GM23338 (cell line): ENCODE data around the gene ACAN. TPM values are rescaled to one million over a fixed set of nuclear protein-coding genes. Genes with fewer than 3 reads are reported as not detected.
A peak's percentile ranks its signal among the peaks of the same experiment; 100 is the strongest.

ENCODE experiments used
- ATAC-seq: fragments of 200-7000 bp; cut with Tn5 transposase; 3 replicates; pipeline ENCODE4 v1.9.1; 2020
- DNase-seq: peaks from one replicate; pipeline ENCODE4 v3.0.0-alpha.2; 2015; ENCODE audit warnings: low spot score
- H2AFZ ChIP-seq: fragments of 200-600 bp; sonication (generic); 2 replicates; pipeline ENCODE4 v1.8.0; 2016; ENCODE audit warnings: antibody characterized with exemption, mild to moderate bottlenecking, moderate library complexity
- H3F3A ChIP-seq: fragments of 200-600 bp; sonication (generic); replicated peaks from 2 replicates; pipeline ENCODE4 v1.8.0; 2017; ENCODE audit warnings: antibody characterized with exemption, mixed run types, low read depth
- H3K27ac ChIP-seq: fragments of 200-600 bp; sonication (generic); 2 replicates; pipeline ENCODE4 v1.6.1; 2016; ENCODE audit warnings: low read depth
- H3K27me3 ChIP-seq: fragments of 200-600 bp; sonication (generic); 2 replicates; pipeline ENCODE4 v1.8.0; 2016; ENCODE audit warnings: mild to moderate bottlenecking, mixed run types, moderate library complexity; ENCODE audit not compliant: insufficient read depth
- H3K36me3 ChIP-seq: fragments of 200-600 bp; sonication (generic); 2 replicates; pipeline ENCODE4 v1.8.0; 2016; ENCODE audit warnings: mild to moderate bottlenecking; ENCODE audit not compliant: insufficient read depth
- H3K4me1 ChIP-seq: fragments of 200-600 bp; sonication (generic); 2 replicates; pipeline ENCODE4 v1.8.0; 2016; ENCODE audit warnings: mild to moderate bottlenecking, moderate library complexity; ENCODE audit not compliant: insufficient read depth
- H3K4me2 ChIP-seq: fragments of 200-600 bp; sonication (generic); 2 replicates; pipeline ENCODE4 v1.7.1; 2017; ENCODE audit warnings: mixed run types
- H3K4me3 ChIP-seq: fragments of 200-600 bp; sonication (generic); 2 replicates; pipeline ENCODE4 v1.6.1; 2016; ENCODE audit warnings: mixed run types
- H3K79me2 ChIP-seq: fragments of 200-600 bp; sonication (generic); replicated peaks from 2 replicates; pipeline ENCODE4 v1.8.0; 2017; ENCODE audit warnings: mild to moderate bottlenecking; ENCODE audit not compliant: insufficient read depth
- H3K9me2 ChIP-seq: fragments of 200-600 bp; sonication (generic); 2 replicates; pipeline ENCODE4 v1.8.0; 2017; ENCODE audit not compliant: insufficient read depth
- H4K20me1 ChIP-seq: fragments of 200-600 bp; sonication (generic); replicated peaks from 2 replicates; pipeline ENCODE4 v1.8.0; 2017; ENCODE audit warnings: mild to moderate bottlenecking; ENCODE audit not compliant: insufficient read depth
- H3K27ac Mint-ChIP-seq: 2 replicates; pipeline ENCODE4 v1.8.0; 2020; ENCODE audit warnings: inconsistent platforms, mild to moderate bottlenecking, moderate library complexity, mixed read lengths
- H3K27me3 Mint-ChIP-seq: 3 replicates; pipeline ENCODE4 v1.8.0; 2022; ENCODE audit warnings: low read depth, mild to moderate bottlenecking, moderate library complexity, mixed read lengths, inconsistent platforms; ENCODE audit not compliant: insufficient read depth, poor library complexity
- H3K36me3 Mint-ChIP-seq: 3 replicates; pipeline ENCODE4 v1.8.0; 2021; ENCODE audit warnings: low read depth, mild to moderate bottlenecking, inconsistent platforms, moderate library complexity, mixed read lengths
- H3K4me1 Mint-ChIP-seq: 3 replicates; pipeline ENCODE4 v1.8.0; 2020; ENCODE audit warnings: mild to moderate bottlenecking, inconsistent platforms, mixed read lengths
- H3K4me3 Mint-ChIP-seq: 3 replicates; pipeline ENCODE4 v1.8.0; 2021; ENCODE audit warnings: moderate library complexity, mild to moderate bottlenecking, inconsistent platforms, mixed read lengths
- H3K9me3 Mint-ChIP-seq: 3 replicates; pipeline ENCODE4 v1.8.0; 2020; ENCODE audit warnings: moderate library complexity, mild to moderate bottlenecking, inconsistent platforms, mixed read lengths
- CTCF ChIP-seq, 2 experiments: fragments of 200-600 bp in 1 of 2; sonication (generic) in 1 of 2; conservative IDR thresholded peaks; 2 replicates each; pipeline versions ENCODE4 v1.5.1 to v1.6.1; 2016 to 2017; ENCODE audit warnings: antibody characterized with exemption in 2 of 2, low read depth in 2 of 2, mild to moderate bottlenecking in 2 of 2, moderate library complexity in 1 of 2
- NANOG ChIP-seq: IDR thresholded peaks from 2 replicates; pipeline ENCODE4 v1.6.1; 2016; ENCODE audit warnings: antibody characterized with exemption, borderline replicate concordance
- POLR2AphosphoS5 ChIP-seq: IDR thresholded peaks from 2 replicates; pipeline ENCODE4 v1.6.1; 2016; ENCODE audit warnings: antibody characterized with exemption, low read depth
- REST ChIP-seq: IDR thresholded peaks from one replicate; pipeline ENCODE4 v1.6.1; 2018; ENCODE audit warnings: antibody characterized with exemption; ENCODE audit not compliant: unreplicated experiment
- ZNF331 ChIP-seq: fragments of 250-450 bp; sonication (Bioruptor Pico); IDR thresholded peaks from 2 replicates; pipeline ENCODE4 v1.5.0; 2020; ENCODE audit warnings: low read depth, mild to moderate bottlenecking, moderate library complexity
- ZNF462 ChIP-seq: fragments of 250-450 bp; sonication (Bioruptor Pico); IDR thresholded peaks from 2 replicates; pipeline ENCODE4 v1.5.0; 2020; ENCODE audit warnings: mild to moderate bottlenecking, moderate library complexity
- polyA plus RNA-seq: library from polyadenylated mRNA; unstranded; fragments of >200 nt; fragmentation: Nextera tagmentation; extraction: Ambion mirVana; gene quantifications from 2 replicates; pipeline ENCODE4 v1.2.1, GENCODE V29; 2016
- total RNA-seq: library from RNA; depleted of rRNA; stranded (reverse); fragments of >200 nt; shearing (Covaris generic); gene quantifications from 2 replicates; pipeline ENCODE4 v1.2.3, GENCODE V29; 2014

The ACAN gene
- total and polyA plus RNA-seq, 2 experiments from 2014 or later = 2.5 to 4.9 TPM

GRCh38 chr15:88898736-88899135 lies 95.5 kb downstream of the ACAN start:
- H3K27me3 ChIP-seq = peaks cover 4% of the 10 kb centered on the region; the same call in 1 of the 2 replicates
- no peaks in the 10 kb centered on the region; the same call in 1 of the 3 replicates for H3K9me3 Mint-ChIP-seq
- TF ChIP-seq REST (no peak), NANOG (no peak), ZNF331 (no peak), CTCF (conservative IDR thresholded peaks at IDR 0.05; ENCODE audit: low read depth in 2 of 2) (no peak), POLR2AphosphoS5 (0 out of 2 replicates have a peak, but pooled peaks have one; percentile 21), ZNF462 (no peak)
- H3K36me3 Mint-ChIP-seq = peaks cover 67% of the 10 kb centered on the region
- H3K79me2 ChIP-seq = peaks cover 13% of the 10 kb centered on the region
- H3K27me3 Mint-ChIP-seq = peaks cover 39% of the 10 kb centered on the region
- H3K4me3 Mint-ChIP-seq = no peak overlapping the region; the same call in 2 of the 3 replicates
- peak overlapping the region; percentile 76; the same call in 1 of the 2 replicates for H3K27ac ChIP-seq
- peaks cover 20% of the 10 kb centered on the region for H3K36me3 ChIP-seq
- peaks cover 29% of the 10 kb centered on the region for H4K20me1 ChIP-seq
- DNase-seq (peak; percentile 26), ATAC-seq (no peak)
- no peak overlapping the region for H2AFZ ChIP-seq
- H3K9me2 ChIP-seq = no peaks in the 10 kb centered on the region
- H3F3A ChIP-seq = peaks cover 37% of the 10 kb centered on the region
- no peak overlapping the region for H3K4me3 ChIP-seq
- H3K27ac Mint-ChIP-seq = peak overlapping the region; percentile 80
- no peak overlapping the region for H3K4me2 ChIP-seq
- peaks cover 34% of the 10 kb centered on the region for H3K4me1 ChIP-seq
- peaks cover 62% of the 10 kb centered on the region for H3K4me1 Mint-ChIP-seq
